SK-N-SH treated with all-trans-retinoic acid at 6 μM for 48 hours (cell line): ENCODE data around the gene PPP2R5B.

Experiments used
- ATAC-seq: fragments of 200-7000 bp; cut with Tn5 transposase; 3 replicates; pipeline ENCODE4 v1.9.1; 2020; ENCODE audit warnings: mild to moderate bottlenecking, moderate library complexity
- ARNTL ChIP-seq: fragments of 450-650 bp; formaldehyde crosslinking; IDR thresholded peaks from 2 replicates; pipeline ENCODE4 v1.5.0; 2020; ENCODE audit warnings: low read depth, mild to moderate bottlenecking, moderate library complexity, borderline replicate concordance
- CREB5 ChIP-seq: fragments of 250-450 bp; sonication (Bioruptor Pico); IDR thresholded peaks from 2 replicates; pipeline ENCODE4 v1.5.1; 2020; ENCODE audit warnings: low read depth, mild to moderate bottlenecking, moderate library complexity
- CSDC2 ChIP-seq: fragments of 250-450 bp; sonication (Bioruptor Pico); IDR thresholded peaks from 2 replicates; pipeline ENCODE4 v1.5.0; 2020; ENCODE audit warnings: mild to moderate bottlenecking, moderate library complexity
- ESRRG ChIP-seq: fragments of 250-450 bp; sonication (Bioruptor Pico); IDR thresholded peaks from 2 replicates; pipeline ENCODE4 v1.6.1; 2021; ENCODE audit warnings: mild to moderate bottlenecking
- GLIS3 ChIP-seq: fragments of 250-450 bp; sonication (Bioruptor Pico); IDR thresholded peaks from 2 replicates; pipeline ENCODE4 v1.5.0; 2020; ENCODE audit warnings: mild to moderate bottlenecking, moderate library complexity
- ISL1 ChIP-seq: fragments of 250-450 bp; sonication (Bioruptor Pico); IDR thresholded peaks from 2 replicates; pipeline ENCODE4 v2.1.2; 2022; ENCODE audit warnings: mild to moderate bottlenecking, moderate library complexity
- OSR1 ChIP-seq: fragments of 250-450 bp; sonication (Bioruptor Pico); IDR thresholded peaks from 2 replicates; pipeline ENCODE4 v1.8.0; 2022; ENCODE audit warnings: moderate library complexity, mild to moderate bottlenecking, inconsistent platforms
- PATZ1 ChIP-seq: fragments of 250-450 bp; sonication (Bioruptor Pico); IDR thresholded peaks from 2 replicates; pipeline ENCODE4 v1.8.0; 2020; ENCODE audit warnings: mild to moderate bottlenecking, moderate library complexity, borderline replicate concordance
- POU6F1 ChIP-seq: fragments of 250-450 bp; sonication (Bioruptor Pico); IDR thresholded peaks from 2 replicates; pipeline ENCODE4 v1.8.0; 2021; ENCODE audit warnings: low read depth, mild to moderate bottlenecking, moderate library complexity, borderline replicate concordance
- PPARA ChIP-seq: fragments of 250-450 bp; sonication (Bioruptor Pico); IDR thresholded peaks from 2 replicates; pipeline ENCODE4 v1.5.0; 2020; ENCODE audit warnings: mild to moderate bottlenecking, borderline replicate concordance
- RARB ChIP-seq: fragments of 250-450 bp; sonication (Bioruptor Pico); IDR thresholded peaks from 2 replicates; pipeline ENCODE4 v1.8.0; 2021; ENCODE audit warnings: mild to moderate bottlenecking, moderate library complexity
- SNAI2 ChIP-seq: fragments of 250-450 bp; sonication (Bioruptor Pico); IDR thresholded peaks from 2 replicates; pipeline ENCODE4 v1.5.0; 2020; ENCODE audit warnings: mild to moderate bottlenecking, moderate library complexity
- TCF4 ChIP-seq: fragments of 250-450 bp; sonication (Bioruptor Pico); IDR thresholded peaks from 2 replicates; pipeline ENCODE4 v1.8.0; 2021; ENCODE audit warnings: mild to moderate bottlenecking, moderate library complexity, borderline replicate concordance
- ZC3H10 ChIP-seq: fragments of 250-450 bp; sonication (Bioruptor Pico); IDR thresholded peaks from 2 replicates; pipeline ENCODE4 v1.5.1; 2021; ENCODE audit warnings: mild to moderate bottlenecking, moderate library complexity
- ZFP3 ChIP-seq: fragments of 250-450 bp; sonication (Bioruptor Pico); IDR thresholded peaks from 2 replicates; pipeline ENCODE4 v1.5.0; 2020; ENCODE audit warnings: mild to moderate bottlenecking, moderate library complexity
- ZFP30 ChIP-seq: fragments of 450-650 bp; formaldehyde crosslinking; IDR thresholded peaks from 2 replicates; pipeline ENCODE4 v1.5.0; 2022; ENCODE audit warnings: mild to moderate bottlenecking, moderate library complexity
- ZNF565 ChIP-seq: fragments of 450-650 bp; formaldehyde crosslinking; conservative IDR thresholded peaks from 2 replicates; pipeline ENCODE4 v1.5.0; 2020; ENCODE audit warnings: low read depth, mild to moderate bottlenecking, moderate library complexity
- ZNF70 ChIP-seq: fragments of 450-650 bp; formaldehyde crosslinking; IDR thresholded peaks from 2 replicates; pipeline ENCODE4 v1.5.0; 2020; ENCODE audit warnings: mild to moderate bottlenecking, moderate library complexity
- ZNF8 ChIP-seq: fragments of 450-650 bp; formaldehyde crosslinking; IDR thresholded peaks from 2 replicates; pipeline ENCODE4 v1.5.0; 2020; ENCODE audit warnings: mild to moderate bottlenecking, moderate library complexity
- TF ChIP-seq, protein P1 (sequence below): fragments of 250-450 bp; sonication (Bioruptor Pico); IDR thresholded peaks from 2 replicates; pipeline ENCODE4 v1.5.1; 2021; ENCODE audit warnings: mild to moderate bottlenecking, moderate library complexity

The PPP2R5B gene

GRCh38 chr11:64910451-64911093 lies 13.9 kb upstream of the PPP2R5B start (continued):
- TF ChIP-seq PATZ1 (no peak), ESRRG (CRISPR knock-in tag) (no peak), ZNF565 (CRISPR knock-in tag) (no peak), TCF4 (CRISPR knock-in tag) (no peak), ZNF70 (no peak), ZC3H10 (CRISPR knock-in tag) (no peak)

- no peak for ATAC-seq
- TF ChIP-seq RARB (CRISPR knock-in tag), result no peak
- no peak for TF ChIP-seq ZFP30 (CRISPR knock-in tag)
- no peak for TF ChIP-seq ISL1 (CRISPR knock-in tag)
- TF ChIP-seq PATZ1, result no peak
- no peak for TF ChIP-seq CREB5
- no peak for TF ChIP-seq ARNTL (CRISPR knock-in tag)
- TF ChIP-seq ZC3H10 (CRISPR knock-in tag), result no peak
- no peak for TF ChIP-seq TCF4 (CRISPR knock-in tag)
- TF ChIP-seq POU6F1 (CRISPR knock-in tag), result no peak
- TF ChIP-seq SNAI2 (CRISPR knock-in tag), result no peak
- no peak for TF ChIP-seq ZNF565 (CRISPR knock-in tag)
- no peak for TF ChIP-seq ZNF8
- TF ChIP-seq PPARA, result no peak
- TF ChIP-seq OSR1 (CRISPR knock-in tag), result no peak
- TF ChIP-seq, protein P1, sequence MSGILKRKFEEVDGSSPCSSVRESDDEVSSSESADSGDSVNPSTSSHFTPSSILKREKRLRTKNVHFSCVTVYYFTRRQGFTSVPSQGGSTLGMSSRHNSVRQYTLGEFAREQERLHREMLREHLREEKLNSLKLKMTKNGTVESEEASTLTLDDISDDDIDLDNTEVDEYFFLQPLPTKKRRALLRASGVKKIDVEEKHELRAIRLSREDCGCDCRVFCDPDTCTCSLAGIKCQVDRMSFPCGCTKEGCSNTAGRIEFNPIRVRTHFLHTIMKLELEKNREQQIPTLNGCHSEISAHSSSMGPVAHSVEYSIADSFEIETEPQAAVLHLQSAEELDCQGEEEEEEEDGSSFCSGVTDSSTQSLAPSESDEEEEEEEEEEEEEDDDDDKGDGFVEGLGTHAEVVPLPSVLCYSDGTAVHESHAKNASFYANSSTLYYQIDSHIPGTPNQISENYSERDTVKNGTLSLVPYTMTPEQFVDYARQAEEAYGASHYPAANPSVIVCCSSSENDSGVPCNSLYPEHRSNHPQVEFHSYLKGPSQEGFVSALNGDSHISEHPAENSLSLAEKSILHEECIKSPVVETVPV (CRISPR knock-in tag), result no peak
- no peak for TF ChIP-seq ZFP3
These were observed 13.3 kb upstream of the PPP2R5B start for GRCh38 chr11:64911142-64911541.

- ATAC-seq, result no peak
- TF ChIP-seq ZC3H10 (CRISPR knock-in tag), result no peak
- TF ChIP-seq CREB5, result no peak
- no peak for TF ChIP-seq SNAI2 (CRISPR knock-in tag)
- TF ChIP-seq ARNTL (CRISPR knock-in tag), result no peak
- TF ChIP-seq CSDC2 (CRISPR knock-in tag), result no peak
- no peak for TF ChIP-seq ZNF8
- no peak for TF ChIP-seq PPARA
- TF ChIP-seq, protein P1 (CRISPR knock-in tag), result no peak
- TF ChIP-seq ZFP30 (CRISPR knock-in tag), result no peak
- no peak for TF ChIP-seq PATZ1
- no peak for TF ChIP-seq ZNF565 (CRISPR knock-in tag)
- no peak for TF ChIP-seq ZFP3
- TF ChIP-seq ESRRG (CRISPR knock-in tag), result no peak
- no peak for TF ChIP-seq GLIS3
- TF ChIP-seq ISL1 (CRISPR knock-in tag), result no peak
- TF ChIP-seq POU6F1 (CRISPR knock-in tag), result no peak
These were observed 12.8 kb upstream of the PPP2R5B start for GRCh38 chr11:64911689-64912088.
